HG03571 (cell line): Measurements from ENCODE around the gene CDCA8.

Experiments used
- ATAC-seq: cut with Tn5 transposase; IDR thresholded peaks from one replicate; pipeline ENCODE4 v1.9.1; 2021; ENCODE audit not compliant: unreplicated experiment

The CDCA8 gene

GRCh38 chr1:37692078-37692833, at the start of gene CDCA8:
TSS of gene CDCA8 (plus strand) at chr1:37692516. CDS start at chr1:37692691, 175 bp downstream.
- ATAC-seq = peak; percentile 70

- no peak for ATAC-seq
Observed at GRCh38 chr1:37647281-37647680, 45.0 kb upstream of the CDCA8 start.

- no peak for ATAC-seq
Observed at GRCh38 chr1:37650173-37650572, 42.1 kb upstream of the CDCA8 start.

- ATAC-seq = no peak
Observed at GRCh38 chr1:37650721-37651120, 41.6 kb upstream of the CDCA8 start.

- no peak for ATAC-seq
Observed at GRCh38 chr1:37651803-37652202, 40.5 kb upstream of the CDCA8 start.

- ATAC-seq = no peak
Observed at GRCh38 chr1:37652976-37653375, 39.3 kb upstream of the CDCA8 start.

- ATAC-seq = no peak
Observed at GRCh38 chr1:37653906-37654305, 38.4 kb upstream of the CDCA8 start.

GRCh38 chr1:37655274-37655673, 37.0 kb upstream of the CDCA8 start:
- no peak for ATAC-seq

GRCh38 chr1:37656026-37656425, 36.3 kb upstream of the CDCA8 start:
- ATAC-seq = no peak

GRCh38 chr1:37656881-37657280, 35.4 kb upstream of the CDCA8 start:
- ATAC-seq = no peak

GRCh38 chr1:37657620-37658412, 34.5 kb upstream of the CDCA8 start:
- no peak for ATAC-seq

GRCh38 chr1:37658486-37658885, 33.8 kb upstream of the CDCA8 start:
- ATAC-seq = no peak

GRCh38 chr1:37660664-37661063, 31.7 kb upstream of the CDCA8 start:
- no peak for ATAC-seq

GRCh38 chr1:37661401-37661800, 30.9 kb upstream of the CDCA8 start:
- no peak for ATAC-seq

- ATAC-seq = no peak
Observed at GRCh38 chr1:37662031-37662755, 30.1 kb upstream of the CDCA8 start.

- no peak for ATAC-seq
Observed at GRCh38 chr1:37663426-37664000, 28.8 kb upstream of the CDCA8 start.

GRCh38 chr1:37666241-37666867, 26.0 kb upstream of the CDCA8 start:
- no peak for ATAC-seq

GRCh38 chr1:37667023-37667671, 25.2 kb upstream of the CDCA8 start:
- ATAC-seq = no peak

- ATAC-seq = no peak
Observed at GRCh38 chr1:37670133-37670532, 22.2 kb upstream of the CDCA8 start.

- ATAC-seq = no peak
Observed at GRCh38 chr1:37671261-37671660, 21.1 kb upstream of the CDCA8 start.
